ENCODE measurements around the gene UTP4.
"Not testable (repeated sequence)": the region's sequence is repeated elsewhere in the genome, so short reads cannot be mapped to it uniquely, and the experiment has no call there.

The UTP4 gene

GRCh38 chr16:69111216-69111875, 21.1 kb upstream of the UTP4 start:
- DNase-seq = no peak

GRCh38 chr16:69111876-69112230, 20.6 kb upstream of the UTP4 start:
- no peak for DNase-seq

- no peak for DNase-seq
Measured at GRCh38 chr16:69112285-69113129, 19.9 kb upstream of the UTP4 start.

GRCh38 chr16:69113216-69113615, 19.2 kb upstream of the UTP4 start:
- DNase-seq = no peak

GRCh38 chr16:69114346-69114975, 18.0 kb upstream of the UTP4 start:
- DNase-seq = no peak

- no peak for DNase-seq
Measured at GRCh38 chr16:69114976-69115355, 17.5 kb upstream of the UTP4 start.

GRCh38 chr16:69115361-69115760, 17.1 kb upstream of the UTP4 start:
- no peak for DNase-seq

GRCh38 chr16:69115837-69116236, 16.6 kb upstream of the UTP4 start:
- no peak for DNase-seq

GRCh38 chr16:69116256-69116875, 16.1 kb upstream of the UTP4 start:
- no peak for DNase-seq

GRCh38 chr16:69116906-69117305, 15.5 kb upstream of the UTP4 start:
- no peak for DNase-seq

GRCh38 chr16:69118468-69118867, 14.0 kb upstream of the UTP4 start:
- no peak for DNase-seq

- no peak for DNase-seq
Measured at GRCh38 chr16:69118994-69119393, 13.5 kb upstream of the UTP4 start.

- DNase-seq = no peak
Measured at GRCh38 chr16:69119536-69119935, 12.9 kb upstream of the UTP4 start.

GRCh38 chr16:69120096-69120664, 12.3 kb upstream of the UTP4 start:
- DNase-seq = no peak

- peak in 1 of 2 experiments; percentile 39 for DNase-seq
Measured at GRCh38 chr16:69123910-69124309, 8.5 kb upstream of the UTP4 start.

- not testable (repeated sequence) for DNase-seq
Measured at GRCh38 chr16:69124406-69124805, 8.0 kb upstream of the UTP4 start.

GRCh38 chr16:69124961-69125360, 7.5 kb upstream of the UTP4 start:
- DNase-seq = not testable (repeated sequence)

- DNase-seq = no peak
Measured at GRCh38 chr16:69126221-69126620, 6.2 kb upstream of the UTP4 start.

GRCh38 chr16:69126801-69127200, 5.6 kb upstream of the UTP4 start:
- not testable (repeated sequence) for DNase-seq

GRCh38 chr16:69127966-69128510, 4.4 kb upstream of the UTP4 start:
- no peak for DNase-seq

GRCh38 chr16:69130461-69130860, 2.0 kb upstream of the UTP4 start:
- no peak for DNase-seq

- no peak for DNase-seq
Measured at GRCh38 chr16:69131167-69131838, 1.1 kb upstream of the UTP4 start.

Measured in cerebellar nuclear complex (tissue), 1 donor.